ENCODE results near the gene PSENEN.

PSENEN gene

DNA sequence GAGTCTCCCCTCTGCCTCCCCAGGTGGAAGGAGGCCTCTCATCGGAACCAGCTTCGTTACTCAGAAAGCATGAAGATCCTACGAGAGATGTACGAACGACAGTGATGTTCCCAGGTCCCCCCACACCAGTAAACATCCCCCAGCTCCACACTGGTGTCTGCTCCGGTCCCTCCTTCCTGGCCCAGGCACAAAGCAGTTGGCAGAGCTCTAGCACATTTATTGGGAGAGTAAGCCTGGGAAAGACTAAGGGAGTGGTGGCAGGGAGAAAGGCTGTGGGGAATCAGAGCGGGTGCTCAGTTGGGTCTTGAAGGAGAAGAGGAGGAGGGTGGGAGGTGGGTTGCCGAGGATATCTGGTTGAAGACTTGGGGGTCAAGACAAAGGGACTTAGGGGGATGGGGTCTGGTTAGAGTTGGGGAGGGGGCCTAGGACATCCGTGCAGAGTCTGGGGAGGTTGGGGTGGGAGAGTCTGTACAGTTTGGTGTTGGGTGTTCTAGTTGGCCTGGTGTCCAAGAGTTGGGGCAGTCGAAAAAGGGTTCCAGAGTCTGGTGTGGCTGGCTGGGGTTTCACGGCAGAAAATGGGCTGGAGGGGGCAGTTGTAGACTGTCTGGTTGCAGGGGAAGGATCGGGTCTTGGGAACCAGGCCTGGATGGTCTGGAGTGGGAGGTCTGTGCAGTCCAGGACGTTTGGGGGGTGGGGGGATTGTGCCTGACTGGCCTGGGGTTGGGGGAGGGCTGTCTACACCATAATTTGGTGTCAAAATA lies 9.1 kb downstream of the PSENEN start:
- Mint-ChIP-seq H3K4me1 (peaks cover 17% of the 10 kb centered on the region), H3K9me3 (no peaks in the 10 kb centered on the region), H3K27ac (ENCODE audit: low read depth) (peak overlapping the region; percentile 4), H3K4me3 (peak overlapping the region; percentile 24), H3K36me3 (ENCODE audit: insufficient read depth) (peaks cover 11% of the 10 kb centered on the region), H3K27me3 (no peaks in the 10 kb centered on the region)
- no peak for ATAC-seq (replicated peaks; ENCODE audit: extremely low read depth, poor library complexity, severe bottlenecking)
- no peak for DNase-seq (ENCODE audit: low spot score in 2 of 2)

DNA sequence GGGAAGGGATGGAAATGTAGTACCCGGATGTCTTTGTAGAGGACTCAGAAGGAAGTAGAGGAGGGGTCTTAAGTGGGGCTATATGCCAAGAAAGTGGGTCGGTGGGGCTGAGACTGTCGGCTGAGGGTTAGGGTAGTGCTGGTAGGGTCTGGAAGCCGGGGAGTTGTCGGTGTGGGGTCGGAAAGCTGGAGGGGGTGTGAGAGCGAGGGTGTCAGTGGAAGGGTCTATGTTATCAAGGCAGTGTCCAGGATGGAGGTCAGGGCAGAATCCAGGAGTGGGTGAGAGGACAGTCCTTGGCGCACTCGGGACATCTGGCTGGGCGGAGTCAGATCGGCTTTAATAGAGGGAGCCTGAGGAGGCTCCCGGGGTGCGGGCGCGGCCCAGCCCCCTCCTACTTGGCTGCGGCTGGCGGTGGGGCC lies 9.7 kb downstream of the PSENEN start:
- Mint-ChIP-seq H3K27me3 (no peaks in the 10 kb centered on the region), H3K36me3 (ENCODE audit: insufficient read depth) (peaks cover 11% of the 10 kb centered on the region), H3K4me3 (peak overlapping the region; percentile 24), H3K4me1 (peaks cover 14% of the 10 kb centered on the region), H3K27ac (ENCODE audit: low read depth) (peak overlapping the region; percentile 4), H3K9me3 (no peaks in the 10 kb centered on the region)
- ATAC-seq (replicated peaks; ENCODE audit: extremely low read depth, poor library complexity, severe bottlenecking) (no peak), DNase-seq (ENCODE audit: low spot score in 2 of 2) (no peak)

DNA sequence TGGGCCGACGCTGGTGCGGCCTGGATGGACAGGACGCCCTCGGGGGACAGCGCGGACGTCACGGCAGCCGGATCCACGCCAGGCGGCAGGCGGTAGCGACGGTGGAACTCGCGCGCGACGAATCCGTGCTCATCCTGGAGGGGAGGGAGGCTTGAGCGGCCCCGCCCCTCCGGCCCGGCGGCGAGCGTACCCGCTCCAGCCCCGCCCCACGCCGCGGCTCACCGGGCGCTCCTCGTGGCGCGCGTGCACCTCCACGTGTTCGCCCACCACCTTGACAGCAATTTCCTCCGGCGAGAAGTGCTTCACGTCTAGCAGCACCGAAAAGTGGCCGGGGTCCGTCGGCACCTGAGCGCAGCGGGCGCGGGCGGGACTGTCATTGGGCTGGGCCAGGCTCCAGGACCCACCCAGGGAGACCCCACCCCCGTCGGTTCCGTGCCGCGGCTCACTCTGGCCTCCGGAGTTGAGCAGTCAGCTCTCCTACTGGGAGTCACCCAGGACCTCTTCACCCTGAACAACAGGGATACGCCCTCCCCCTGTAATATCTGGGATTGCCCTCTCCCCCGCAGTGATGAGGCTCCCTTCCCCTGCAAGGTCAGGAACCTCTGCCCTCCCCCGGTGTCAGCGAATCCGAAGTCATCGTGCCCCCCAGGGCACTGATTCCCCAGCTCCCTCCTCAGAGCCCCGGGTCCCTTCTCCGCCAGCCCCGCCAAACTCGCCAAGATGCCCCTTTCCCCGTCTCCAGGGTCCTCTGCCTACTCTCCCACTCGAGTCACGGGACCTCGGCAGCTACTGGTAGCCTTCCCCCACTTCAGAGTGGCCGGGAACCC lies 10.3 kb downstream of the PSENEN start:
- DNase-seq (ENCODE audit: low spot score in 2 of 2) (no peak), ATAC-seq (replicated peaks; ENCODE audit: extremely low read depth, poor library complexity, severe bottlenecking) (no peak)
- no peak overlapping the region for H3K4me3 Mint-ChIP-seq
- H3K9me3 Mint-ChIP-seq = no peaks in the 10 kb centered on the region
- H3K4me1 Mint-ChIP-seq = peaks cover 14% of the 10 kb centered on the region
- no peaks in the 10 kb centered on the region for H3K27me3 Mint-ChIP-seq
- H3K36me3 Mint-ChIP-seq (ENCODE audit: insufficient read depth) = peaks cover 11% of the 10 kb centered on the region
- peak overlapping the region; percentile 4 for H3K27ac Mint-ChIP-seq (ENCODE audit: low read depth)

- no peaks in the 10 kb centered on the region for H3K9me3 Mint-ChIP-seq
- DNase-seq (ENCODE audit: low spot score in 2 of 2) = no peak
- ATAC-seq (replicated peaks; ENCODE audit: extremely low read depth, poor library complexity, severe bottlenecking) = no peak
- H3K4me1 Mint-ChIP-seq = peaks cover 14% of the 10 kb centered on the region
- H3K27ac Mint-ChIP-seq (ENCODE audit: low read depth) = peak within 1 kb of the TSS; percentile 94
- peak within 1 kb of the TSS; percentile 93 for H3K4me3 Mint-ChIP-seq
- peaks cover 11% of the 10 kb centered on the region for H3K36me3 Mint-ChIP-seq (ENCODE audit: insufficient read depth)
- H3K27me3 Mint-ChIP-seq = no peaks in the 10 kb centered on the region
Measured at GRCh38 chr19:35756377-35757230, 11.2 kb downstream of the PSENEN start, which contains the start of gene HSPB6. Gene HSPB6 (minus strand): TSS chr19:35757029. CDS start chr19:35757008, 21 bp downstream.

DNA sequence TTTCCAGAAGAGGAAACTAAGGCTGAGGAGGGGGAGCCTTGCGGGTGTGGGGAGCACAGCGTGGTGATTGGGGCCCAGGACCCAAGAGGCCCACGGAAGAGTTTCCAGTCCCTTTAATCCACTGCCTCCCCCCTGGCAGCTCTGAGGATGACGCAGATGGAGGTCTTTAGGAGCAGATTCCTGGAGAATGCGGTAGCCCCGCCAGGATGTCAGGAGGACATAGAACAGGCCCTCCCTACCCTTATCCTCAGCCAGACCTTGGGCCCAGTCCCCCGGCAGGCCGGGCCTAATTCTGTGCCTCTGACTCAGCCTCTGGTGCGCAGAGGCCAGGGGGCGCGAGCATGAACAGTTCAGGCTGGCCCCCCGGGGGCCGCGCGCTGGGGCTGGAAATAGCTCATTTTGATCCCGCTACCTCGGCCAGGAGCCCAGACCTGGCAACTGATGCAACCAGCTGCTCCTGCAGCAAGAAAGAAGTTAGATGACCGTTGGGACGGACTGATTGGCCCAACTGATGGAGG lies 11.8 kb downstream of the PSENEN start:
- H3K4me1 Mint-ChIP-seq = peaks cover 14% of the 10 kb centered on the region
- no peaks in the 10 kb centered on the region for H3K27me3 Mint-ChIP-seq
- DNase-seq (ENCODE audit: low spot score in 2 of 2) (no peak), ATAC-seq (replicated peaks; ENCODE audit: extremely low read depth, poor library complexity, severe bottlenecking) (no peak)
- H3K36me3 Mint-ChIP-seq (ENCODE audit: insufficient read depth) = peaks cover 13% of the 10 kb centered on the region
- H3K27ac Mint-ChIP-seq (ENCODE audit: low read depth) = peak overlapping the region; percentile 94
- H3K9me3 Mint-ChIP-seq = no peaks in the 10 kb centered on the region
- peak overlapping the region; percentile 93 for H3K4me3 Mint-ChIP-seq

- Mint-ChIP-seq H3K4me3 (peak within 1 kb of the TSS; percentile 93), H3K4me1 (peaks cover 14% of the 10 kb centered on the region), H3K27me3 (no peaks in the 10 kb centered on the region), H3K9me3 (no peaks in the 10 kb centered on the region), H3K27ac (ENCODE audit: low read depth) (peak within 1 kb of the TSS; percentile 94), H3K36me3 (ENCODE audit: insufficient read depth) (peaks cover 13% of the 10 kb centered on the region)
- DNase-seq (ENCODE audit: low spot score in 2 of 2) = peak; percentile 96 to 99
- ATAC-seq (replicated peaks; ENCODE audit: extremely low read depth, poor library complexity, severe bottlenecking) = peak; percentile 99
Measured at GRCh38 chr19:35757749-35758608, 12.5 kb downstream of the PSENEN start, which contains the start of gene PROSER3. Gene PROSER3 (plus strand): TSS chr19:35758176. CDS start chr19:35758216, 40 bp downstream.

- ATAC-seq (replicated peaks; ENCODE audit: extremely low read depth, poor library complexity, severe bottlenecking) = no peak
- no peaks in the 10 kb centered on the region for H3K9me3 Mint-ChIP-seq
- DNase-seq (ENCODE audit: low spot score in 2 of 2) = no peak
- no peaks in the 10 kb centered on the region for H3K27me3 Mint-ChIP-seq
- H3K4me3 Mint-ChIP-seq = peak overlapping the region; percentile 93
- H3K27ac Mint-ChIP-seq (ENCODE audit: low read depth) = no peak overlapping the region
- peaks cover 19% of the 10 kb centered on the region for H3K36me3 Mint-ChIP-seq (ENCODE audit: insufficient read depth)
- peaks cover 14% of the 10 kb centered on the region for H3K4me1 Mint-ChIP-seq
Measured at GRCh38 chr19:35759697-35760096, 14.2 kb downstream of the PSENEN start.

DNA sequence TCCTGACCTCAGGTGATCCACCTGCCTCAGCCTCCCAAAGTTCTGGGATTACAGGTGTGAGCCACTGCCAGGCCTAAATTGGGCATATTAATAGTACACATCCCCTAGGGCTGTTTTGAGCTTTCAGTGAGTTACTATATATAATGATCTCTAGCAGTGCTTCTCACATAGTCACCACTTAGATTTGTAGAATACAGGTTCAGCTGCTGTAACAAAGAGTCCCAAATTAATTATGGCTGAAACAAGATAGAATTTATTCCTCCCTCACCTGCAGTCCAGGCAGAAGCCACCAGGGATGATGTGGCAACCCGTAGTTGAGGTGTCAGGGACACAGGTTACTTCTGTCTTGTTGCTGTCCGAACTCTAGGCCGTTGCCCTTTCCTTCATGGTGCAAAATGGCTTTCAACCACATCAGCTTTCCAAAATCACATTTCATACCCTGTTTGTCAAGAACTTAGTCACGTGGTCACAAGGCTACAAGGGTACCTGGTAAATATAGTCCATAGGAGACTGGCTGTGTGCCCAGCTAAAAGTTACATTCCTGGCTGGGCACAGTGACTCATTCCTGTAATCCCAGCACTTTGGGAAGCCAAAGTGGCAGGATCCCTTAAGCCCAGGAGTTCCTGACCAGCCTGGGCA lies 15.4 kb downstream of the PSENEN start:
- ATAC-seq (replicated peaks; ENCODE audit: extremely low read depth, poor library complexity, severe bottlenecking) (no peak), DNase-seq (ENCODE audit: low spot score in 2 of 2) (no peak)
- Mint-ChIP-seq H3K4me1 (peaks cover 14% of the 10 kb centered on the region), H3K9me3 (no peaks in the 10 kb centered on the region), H3K36me3 (ENCODE audit: insufficient read depth) (peaks cover 21% of the 10 kb centered on the region), H3K27ac (ENCODE audit: low read depth) (no peak overlapping the region), H3K4me3 (no peak overlapping the region), H3K27me3 (no peaks in the 10 kb centered on the region)

GRCh38 chr19:35764432-35765315 lies 19.2 kb downstream of the PSENEN start:
- H3K4me1 Mint-ChIP-seq = peaks cover 1% of the 10 kb centered on the region
- ATAC-seq (replicated peaks; ENCODE audit: extremely low read depth, poor library complexity, severe bottlenecking) = no peak
- no peaks in the 10 kb centered on the region for H3K27me3 Mint-ChIP-seq
- DNase-seq (ENCODE audit: low spot score in 2 of 2) = no peak
- H3K27ac Mint-ChIP-seq (ENCODE audit: low read depth) = no peak overlapping the region
- no peak overlapping the region for H3K4me3 Mint-ChIP-seq
- no peaks in the 10 kb centered on the region for H3K9me3 Mint-ChIP-seq
- peaks cover 19% of the 10 kb centered on the region for H3K36me3 Mint-ChIP-seq (ENCODE audit: insufficient read depth)

DNA sequence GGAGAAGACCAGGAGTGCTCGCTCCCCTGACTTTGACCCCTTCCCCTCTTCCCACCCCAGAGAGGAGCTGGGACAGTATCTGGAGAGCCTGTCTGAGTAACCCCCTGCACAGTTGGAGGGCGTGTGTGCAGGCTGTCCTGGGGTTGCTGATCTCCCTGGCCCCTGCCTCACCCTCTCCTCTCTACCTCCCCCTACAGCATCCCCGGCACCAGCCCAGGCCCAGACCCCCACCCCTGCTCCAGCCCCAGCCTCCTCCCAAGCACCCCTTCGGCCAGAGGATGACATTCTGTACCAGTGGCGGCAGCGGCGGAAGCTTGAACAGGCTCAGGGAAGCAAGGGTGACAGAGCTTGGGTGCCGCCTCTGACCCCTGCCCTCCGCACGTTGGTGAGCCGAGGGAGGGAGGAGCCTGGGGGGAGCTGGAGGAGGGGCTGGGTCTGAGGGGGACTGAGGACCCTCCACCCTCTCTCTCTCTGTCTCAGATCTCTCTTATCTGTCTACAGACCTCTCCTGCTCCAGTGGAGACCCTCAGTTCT lies 21.2 kb downstream of the PSENEN start:
- Mint-ChIP-seq H3K9me3 (no peaks in the 10 kb centered on the region), H3K27ac (ENCODE audit: low read depth) (no peak overlapping the region), H3K36me3 (ENCODE audit: insufficient read depth) (peaks cover 19% of the 10 kb centered on the region), H3K27me3 (no peaks in the 10 kb centered on the region), H3K4me3 (no peak overlapping the region), H3K4me1 (no peaks in the 10 kb centered on the region)
- no peak for ATAC-seq (replicated peaks; ENCODE audit: extremely low read depth, poor library complexity, severe bottlenecking)
- DNase-seq (ENCODE audit: low spot score in 2 of 2) = no peak

Measured in central memory CD8-positive, alpha-beta T cell (primary cell).